ENCODE results near the gene KDM3B.

GRCh38 chr5:138461343-138462125, 109.0 kb downstream of the KDM3B start:
- TF ChIP-seq, protein P1, sequence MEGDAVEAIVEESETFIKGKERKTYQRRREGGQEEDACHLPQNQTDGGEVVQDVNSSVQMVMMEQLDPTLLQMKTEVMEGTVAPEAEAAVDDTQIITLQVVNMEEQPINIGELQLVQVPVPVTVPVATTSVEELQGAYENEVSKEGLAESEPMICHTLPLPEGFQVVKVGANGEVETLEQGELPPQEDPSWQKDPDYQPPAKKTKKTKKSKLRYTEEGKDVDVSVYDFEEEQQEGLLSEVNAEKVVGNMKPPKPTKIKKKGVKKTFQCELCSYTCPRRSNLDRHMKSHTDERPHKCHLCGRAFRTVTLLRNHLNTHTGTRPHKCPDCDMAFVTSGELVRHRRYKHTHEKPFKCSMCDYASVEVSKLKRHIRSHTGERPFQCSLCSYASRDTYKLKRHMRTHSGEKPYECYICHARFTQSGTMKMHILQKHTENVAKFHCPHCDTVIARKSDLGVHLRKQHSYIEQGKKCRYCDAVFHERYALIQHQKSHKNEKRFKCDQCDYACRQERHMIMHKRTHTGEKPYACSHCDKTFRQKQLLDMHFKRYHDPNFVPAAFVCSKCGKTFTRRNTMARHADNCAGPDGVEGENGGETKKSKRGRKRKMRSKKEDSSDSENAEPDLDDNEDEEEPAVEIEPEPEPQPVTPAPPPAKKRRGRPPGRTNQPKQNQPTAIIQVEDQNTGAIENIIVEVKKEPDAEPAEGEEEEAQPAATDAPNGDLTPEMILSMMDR (conservative IDR thresholded peaks at IDR 0.05 in 1 of 2, IDR thresholded peaks at IDR 0.05 in 1 of 2; ENCODE audit: extremely low read depth in 1 of 2, insufficient read depth in 1 of 2, low read depth in 1 of 2, low read length in 2 of 2) = no peak
- no peak for TF ChIP-seq EZH2 (IDR thresholded peaks at IDR 0.05; ENCODE audit: borderline replicate concordance, low read length)

Data from mammary epithelial cell (primary cell).